Esophagus muscularis mucosa (tissue), 3 donors: ENCODE results near the gene DEGS2.

Experiments used
- CTCF ChIP-seq, 3 experiments: fragments of 200-600 bp in 2 of 3; fragments of 450-650 bp in 1 of 3; sonication (generic) in 2 of 3; IDR thresholded peaks; one replicate each; pipeline ENCODE4 v1.5.1; 2017 to 2019; ENCODE audit warnings: antibody characterized with exemption in 3 of 3, mild to moderate bottlenecking in 2 of 3, moderate library complexity in 1 of 3
- POLR2A ChIP-seq: fragments of 450-650 bp; IDR thresholded peaks from one replicate; pipeline ENCODE4 v1.6.1; 2017; ENCODE audit warnings: antibody characterized with exemption, moderate library complexity, mild to moderate bottlenecking, low read depth
- POLR2AphosphoS5 ChIP-seq, 2 donors: sonication (generic); formaldehyde crosslinking; IDR thresholded peaks; one replicate each; pipeline ENCODE4 v1.6.1; 2017; ENCODE audit warnings: antibody characterized with exemption in 2 of 2

- TF ChIP-seq CTCF (IDR thresholded peaks at IDR 0.05), result no peak
- no peak for TF ChIP-seq POLR2AphosphoS5 (IDR thresholded peaks at IDR 0.05)
- no peak for TF ChIP-seq POLR2A
Measured at GRCh38 chr14:100141098-100141497, 18.3 kb downstream of the DEGS2 start.
